Fibroblast of villous mesenchyme (primary cell): ENCODE measurements around the gene CTNNA2. TPM values are rescaled to one million over a fixed set of nuclear protein-coding genes. Genes with fewer than 3 reads are reported as not detected.

ENCODE experiments used
- DNase-seq: peaks from one replicate; pipeline ENCODE4 v3.0.0-alpha.2; 2010; ENCODE audit warnings: low read depth
- H3K4me3 ChIP-seq: 2 replicates; pipeline ENCODE4 v1.5.1; 2011; ENCODE audit warnings: low read depth, mild to moderate bottlenecking, low read length
- CTCF ChIP-seq: IDR thresholded peaks from 2 replicates; pipeline ENCODE4 v1.5.1; 2012; ENCODE audit warnings: low read depth, mild to moderate bottlenecking, low read length; ENCODE audit not compliant: insufficient read depth
- total RNA-seq: library from RNA; depleted of rRNA; stranded (reverse); fragments of >200 nt; gene quantifications from 2 replicates; pipeline ENCODE4 v1.2.3, GENCODE V29; 2012

CTNNA2 gene
- total RNA-seq, 1 donor: not detected

GRCh38 chr2:80303909-80304837 lies 791.3 kb downstream of the CTNNA2 start, which contains the start of gene LRRTM1:
Gene LRRTM1, minus strand, starts transcription at chr2:80304752. Its CDS starts 933 bp downstream, at chr2:80303819.
- H3K4me3 ChIP-seq: peak within 1 kb of the TSS; percentile 18
- no peak for TF ChIP-seq CTCF
- DNase-seq: no peak

GRCh38 chr2:80311304-80311703 lies 798.5 kb downstream of the CTNNA2 start:
- TF ChIP-seq CTCF: no peak
- no peak overlapping the region for H3K4me3 ChIP-seq
- no peak for DNase-seq

- no peak overlapping the region for H3K4me3 ChIP-seq
- DNase-seq: no peak
- TF ChIP-seq CTCF: no peak
Measured at GRCh38 chr2:80312282-80312839, 799.5 kb downstream of the CTNNA2 start.

- no peak for DNase-seq
- no peak for TF ChIP-seq CTCF
- no peak overlapping the region for H3K4me3 ChIP-seq
Measured at GRCh38 chr2:80322311-80322920, 809.6 kb downstream of the CTNNA2 start.

GRCh38 chr2:80322958-80323357 lies 810.1 kb downstream of the CTNNA2 start:
- no peak overlapping the region for H3K4me3 ChIP-seq
- no peak for DNase-seq
- no peak for TF ChIP-seq CTCF

- H3K4me3 ChIP-seq: no peak overlapping the region
- no peak for TF ChIP-seq CTCF
- DNase-seq: no peak
Measured at GRCh38 chr2:80323610-80324009, 810.8 kb downstream of the CTNNA2 start.
